GM12878 (cell line): ENCODE measurements around the gene PHLDA3.

Experiments
- EP300 ChIP-seq, 2 experiments: fragments of 150-350 bp in 1 of 2; IDR thresholded peaks; 2 replicates each; pipeline ENCODE4 v1.6.1; 2011 to 2012; ENCODE audit warnings: low read depth in 2 of 2, low read length in 2 of 2, borderline replicate concordance in 1 of 2, improper control_type of control experiment in 1 of 2, inconsistent platforms in 1 of 2; ENCODE audit not compliant: control insufficient read depth in 1 of 2
- ESRRA ChIP-seq: IDR thresholded peaks from 2 replicates; pipeline ENCODE4 v1.6.1; 2012; ENCODE audit warnings: mild to moderate bottlenecking, low read length, improper control_type of control experiment
- GABPA ChIP-seq: IDR thresholded peaks from 2 replicates; pipeline ENCODE4 v1.6.1; 2014; ENCODE audit warnings: antibody characterized with exemption, low read depth, mild to moderate bottlenecking, inconsistent platforms
- MYC ChIP-seq: IDR thresholded peaks from 2 replicates; pipeline ENCODE4 v1.6.1; 2011; ENCODE audit warnings: mild to moderate bottlenecking, low read length, moderate library complexity, inconsistent platforms; ENCODE audit not compliant: insufficient read depth, insufficient replicate concordance, insufficient read length, severe bottlenecking
- RBBP5 ChIP-seq: fragments of 200-600 bp; sonication (generic); conservative IDR thresholded peaks from 2 replicates; pipeline ENCODE4 v1.6.1; 2016
- SP1 ChIP-seq: IDR thresholded peaks from one replicate; pipeline ENCODE4 v1.6.1; 2011; ENCODE audit warnings: low read depth, low read length
- TF ChIP-seq, protein P1 (sequence below), 3 experiments: IDR thresholded peaks in 2 of 3; conservative IDR thresholded peaks in 1 of 3; 2 replicates each; pipeline ENCODE4 v1.5.1; 2011; ENCODE audit warnings: low read depth in 3 of 3, low read length in 3 of 3, mild to moderate bottlenecking in 3 of 3, control low read depth in 2 of 3, moderate library complexity in 2 of 3, inconsistent platforms in 1 of 3, mixed read lengths in 1 of 3; ENCODE audit not compliant: control insufficient read depth in 2 of 3, insufficient read depth in 1 of 3; ENCODE audit errors: extremely low read depth in 1 of 3
- TF ChIP-seq, protein P2 (sequence below): IDR thresholded peaks from 2 replicates; pipeline ENCODE4 v1.6.1; 2012; ENCODE audit warnings: low read depth, low read length, improper control_type of control experiment

DNA sequence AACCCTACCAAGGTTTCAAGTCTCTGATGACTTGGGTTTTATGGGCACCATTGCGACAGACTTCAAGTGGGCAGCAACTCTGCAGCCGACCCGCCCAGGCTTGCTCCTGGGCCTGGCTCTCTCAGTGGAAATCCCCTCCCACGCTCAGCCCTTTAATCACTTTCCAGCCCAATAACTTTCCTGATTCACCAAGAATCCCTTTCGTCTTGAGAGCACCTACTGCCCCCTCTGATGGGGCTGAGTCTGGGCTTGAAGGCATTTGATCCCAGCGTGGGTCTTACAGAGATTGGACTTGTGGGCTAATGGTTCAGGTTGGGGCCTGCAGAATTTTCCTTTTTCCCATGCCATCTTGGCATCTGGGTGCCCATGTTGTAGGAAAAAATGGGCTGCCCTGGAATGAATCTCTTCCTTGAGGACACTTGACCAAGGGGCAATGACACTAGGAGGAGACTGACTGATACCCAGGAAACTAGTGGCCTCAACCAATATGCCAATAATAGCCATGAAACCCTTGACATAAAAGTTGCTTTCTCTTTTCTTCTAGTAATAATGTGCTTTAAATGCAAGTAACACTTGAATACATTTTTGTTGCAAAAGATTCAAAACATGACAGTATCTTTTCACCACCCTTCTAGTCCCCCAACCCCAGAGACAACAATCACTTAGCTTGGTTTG lies 7.8 kb upstream of the PHLDA3 start:
- no peak for TF ChIP-seq RBBP5
- no peak for TF ChIP-seq EP300 (IDR thresholded peaks at IDR 0.05; ENCODE audit: borderline replicate concordance in 1 of 2, control insufficient read depth in 1 of 2, low read depth in 2 of 2, low read length in 2 of 2)
- no peak for TF ChIP-seq SP1
- TF ChIP-seq ESRRA, result no peak
- no peak for TF ChIP-seq GABPA
- TF ChIP-seq, protein P1, sequence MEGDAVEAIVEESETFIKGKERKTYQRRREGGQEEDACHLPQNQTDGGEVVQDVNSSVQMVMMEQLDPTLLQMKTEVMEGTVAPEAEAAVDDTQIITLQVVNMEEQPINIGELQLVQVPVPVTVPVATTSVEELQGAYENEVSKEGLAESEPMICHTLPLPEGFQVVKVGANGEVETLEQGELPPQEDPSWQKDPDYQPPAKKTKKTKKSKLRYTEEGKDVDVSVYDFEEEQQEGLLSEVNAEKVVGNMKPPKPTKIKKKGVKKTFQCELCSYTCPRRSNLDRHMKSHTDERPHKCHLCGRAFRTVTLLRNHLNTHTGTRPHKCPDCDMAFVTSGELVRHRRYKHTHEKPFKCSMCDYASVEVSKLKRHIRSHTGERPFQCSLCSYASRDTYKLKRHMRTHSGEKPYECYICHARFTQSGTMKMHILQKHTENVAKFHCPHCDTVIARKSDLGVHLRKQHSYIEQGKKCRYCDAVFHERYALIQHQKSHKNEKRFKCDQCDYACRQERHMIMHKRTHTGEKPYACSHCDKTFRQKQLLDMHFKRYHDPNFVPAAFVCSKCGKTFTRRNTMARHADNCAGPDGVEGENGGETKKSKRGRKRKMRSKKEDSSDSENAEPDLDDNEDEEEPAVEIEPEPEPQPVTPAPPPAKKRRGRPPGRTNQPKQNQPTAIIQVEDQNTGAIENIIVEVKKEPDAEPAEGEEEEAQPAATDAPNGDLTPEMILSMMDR (IDR thresholded peaks at IDR 0.05 in 2 of 3, conservative IDR thresholded peaks at IDR 0.05 in 1 of 3; ENCODE audit: control insufficient read depth in 2 of 3, extremely low read depth in 1 of 3, insufficient read depth in 1 of 3, low read depth in 3 of 3, low read length in 3 of 3), result peak in 1 of 3 experiments; percentile 21; a peak in 2 of 6 replicates
- TF ChIP-seq, protein P2, sequence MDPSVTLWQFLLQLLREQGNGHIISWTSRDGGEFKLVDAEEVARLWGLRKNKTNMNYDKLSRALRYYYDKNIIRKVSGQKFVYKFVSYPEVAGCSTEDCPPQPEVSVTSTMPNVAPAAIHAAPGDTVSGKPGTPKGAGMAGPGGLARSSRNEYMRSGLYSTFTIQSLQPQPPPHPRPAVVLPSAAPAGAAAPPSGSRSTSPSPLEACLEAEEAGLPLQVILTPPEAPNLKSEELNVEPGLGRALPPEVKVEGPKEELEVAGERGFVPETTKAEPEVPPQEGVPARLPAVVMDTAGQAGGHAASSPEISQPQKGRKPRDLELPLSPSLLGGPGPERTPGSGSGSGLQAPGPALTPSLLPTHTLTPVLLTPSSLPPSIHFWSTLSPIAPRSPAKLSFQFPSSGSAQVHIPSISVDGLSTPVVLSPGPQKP, result no peak
- TF ChIP-seq MYC, result no peak
